Type B pancreatic cell (in vitro differentiated cells): ENCODE measurements around the gene CBARP. TPM values are rescaled to one million over a fixed set of nuclear protein-coding genes. Genes with fewer than 3 reads are reported as not detected.
A peak's percentile ranks its signal among the peaks of the same experiment; 100 is the strongest.

Experiments used
- DNase-seq: peaks from one replicate; pipeline ENCODE4 v3.0.0; 2021; ENCODE audit warnings: mixed read lengths; ENCODE audit not compliant: unreplicated experiment; ENCODE audit errors: extremely low spot score
- H3K27ac Mint-ChIP-seq: 2 replicates; pipeline ENCODE4 v1.8.0; 2021; ENCODE audit warnings: mild to moderate bottlenecking, mixed read lengths
- H3K27me3 Mint-ChIP-seq: 2 replicates; pipeline ENCODE4 v1.8.0; 2021; ENCODE audit warnings: mixed read lengths
- H3K36me3 Mint-ChIP-seq: 2 replicates; pipeline ENCODE4 v1.8.0; 2021; ENCODE audit warnings: mixed read lengths
- H3K4me1 Mint-ChIP-seq: one replicate; pipeline ENCODE4 v1.8.0; 2021; ENCODE audit warnings: mixed read lengths; ENCODE audit not compliant: unreplicated experiment
- H3K4me3 Mint-ChIP-seq: 2 replicates; pipeline ENCODE4 v1.8.0; 2021; ENCODE audit warnings: mild to moderate bottlenecking, mixed read lengths
- H3K9me3 Mint-ChIP-seq: 2 replicates; pipeline ENCODE4 v1.8.0; 2021; ENCODE audit warnings: mixed read lengths
- CTCF ChIP-seq: fragments of 200-600 bp; sonication (generic); conservative IDR thresholded peaks from 2 replicates; pipeline ENCODE4 v1.5.0; 2021; ENCODE audit warnings: antibody characterized with exemption, mild to moderate bottlenecking
- total RNA-seq: library from RNA; stranded (reverse); gene quantifications from 2 replicates; pipeline ENCODE4 v1.2.1, GENCODE V29; 2021; ENCODE audit warnings: low replicate concordance

CBARP gene
- total RNA-seq, 1 donor from 2014 or later, result 10.8 TPM

- no peaks in the 10 kb centered on the region for H3K27me3 Mint-ChIP-seq
- no peak for DNase-seq
- H3K4me3 Mint-ChIP-seq, result peak overlapping the region; percentile 55
- peaks cover 13% of the 10 kb centered on the region for H3K4me1 Mint-ChIP-seq
- H3K27ac Mint-ChIP-seq, result peak overlapping the region; percentile 80
- no peak for TF ChIP-seq CTCF
- H3K36me3 Mint-ChIP-seq, result no peaks in the 10 kb centered on the region
- H3K9me3 Mint-ChIP-seq, result no peaks in the 10 kb centered on the region
Measured at GRCh38 chr19:1231729-1232637, 5.8 kb downstream of the CBARP start.

- Mint-ChIP-seq H3K36me3 (no peaks in the 10 kb centered on the region), H3K27me3 (no peaks in the 10 kb centered on the region), H3K9me3 (no peaks in the 10 kb centered on the region), H3K4me1 (peaks cover 13% of the 10 kb centered on the region), H3K27ac (no peak overlapping the region), H3K4me3 (no peak overlapping the region)
- no peak for TF ChIP-seq CTCF
- DNase-seq, result no peak
Measured at GRCh38 chr19:1230783-1231489, 6.9 kb downstream of the CBARP start.

GRCh38 chr19:1229924-1230782, 7.7 kb downstream of the CBARP start:
- Mint-ChIP-seq H3K4me1 (peaks cover 13% of the 10 kb centered on the region), H3K36me3 (no peaks in the 10 kb centered on the region), H3K9me3 (no peaks in the 10 kb centered on the region), H3K4me3 (no peak overlapping the region), H3K27ac (no peak overlapping the region), H3K27me3 (no peaks in the 10 kb centered on the region)
- TF ChIP-seq CTCF, result no peak
- no peak for DNase-seq

GRCh38 chr19:1229056-1229923, 8.5 kb downstream of the CBARP start:
- no peak overlapping the region for H3K27ac Mint-ChIP-seq
- no peak for TF ChIP-seq CTCF
- DNase-seq, result no peak
- no peaks in the 10 kb centered on the region for H3K27me3 Mint-ChIP-seq
- no peak overlapping the region for H3K4me3 Mint-ChIP-seq
- H3K4me1 Mint-ChIP-seq, result peaks cover 13% of the 10 kb centered on the region
- H3K36me3 Mint-ChIP-seq, result no peaks in the 10 kb centered on the region
- H3K9me3 Mint-ChIP-seq, result no peaks in the 10 kb centered on the region
